GM21723 (cell line): ENCODE results near the gene UNKL.

Source experiments
- ATAC-seq: cut with Tn5 transposase; IDR thresholded peaks from one replicate; pipeline ENCODE4 v1.9.1; 2021; ENCODE audit warnings: mild to moderate bottlenecking, moderate library complexity; ENCODE audit not compliant: unreplicated experiment

UNKL gene

DNA sequence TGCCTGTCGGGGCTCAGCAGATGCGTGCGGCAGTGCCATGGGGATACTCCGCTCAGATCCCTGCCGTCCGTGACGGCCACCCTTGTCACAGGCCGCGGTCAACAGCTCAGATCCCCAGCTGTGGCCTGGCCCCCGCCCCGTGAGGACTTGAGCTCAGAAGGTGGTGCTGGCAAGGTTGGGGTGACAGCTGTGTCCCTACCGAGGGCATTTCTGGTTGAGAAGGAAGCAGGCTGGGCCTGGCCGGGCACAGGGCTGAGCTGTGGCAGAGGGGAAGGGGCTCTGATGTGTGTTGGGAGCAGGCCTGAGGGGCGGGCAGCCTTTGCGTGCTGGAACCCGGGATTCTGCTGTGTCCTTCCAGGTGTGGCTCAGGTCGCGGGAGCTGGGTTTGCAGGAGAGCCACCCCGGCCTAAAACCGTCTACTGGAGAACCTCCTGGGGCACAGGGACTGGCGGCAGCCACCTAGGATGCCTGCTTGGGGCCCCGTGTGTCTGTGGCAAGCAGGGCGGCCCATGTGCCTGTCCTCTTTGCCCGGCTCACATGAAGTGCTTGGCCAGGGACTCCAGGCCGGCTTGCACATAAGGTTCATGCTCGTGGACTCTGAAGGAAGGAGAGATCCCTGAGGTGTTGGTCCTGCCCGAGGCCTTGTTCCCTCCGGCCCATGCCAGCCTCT, 100.0 kb downstream of the UNKL start:
- no peak for ATAC-seq

DNA sequence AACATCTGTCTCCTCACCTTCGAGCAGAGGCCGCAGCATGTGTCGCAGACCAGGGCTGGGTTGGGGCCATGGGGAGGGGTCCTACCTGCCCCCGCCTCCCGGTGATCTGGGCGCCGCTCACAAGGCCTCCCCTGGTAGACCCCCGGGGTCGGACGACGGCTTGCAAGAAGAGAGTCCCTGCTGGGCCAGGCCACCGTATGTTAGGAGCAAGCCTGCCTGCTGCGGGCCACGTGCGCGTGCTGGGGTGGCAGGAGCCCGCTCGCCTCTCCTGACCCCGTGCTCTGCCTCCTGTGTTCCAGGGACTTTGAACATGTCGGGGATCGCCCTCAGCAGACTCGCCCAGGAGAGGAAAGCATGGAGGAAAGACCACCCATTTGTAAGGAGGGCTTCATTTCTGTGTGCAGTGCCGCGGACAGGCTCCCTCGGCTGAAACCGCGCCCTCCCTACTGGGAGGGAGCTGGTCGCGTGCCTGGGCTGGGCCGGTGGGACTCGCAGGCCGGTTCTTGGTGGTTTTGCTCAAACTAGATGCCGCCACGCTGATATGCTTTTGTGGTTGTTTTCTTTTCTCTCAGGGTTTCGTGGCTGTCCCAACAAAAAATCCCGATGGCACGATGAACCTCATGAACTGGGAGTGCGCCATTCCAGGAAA, 100.7 kb downstream of the UNKL start:
- no peak for ATAC-seq
